22Rv1 (cell line): Measurements from ENCODE around the gene WNK2.

Experiments used
- H3K27ac ChIP-seq: fragments of 450-650 bp; 2 replicates; pipeline ENCODE4 v1.5.1; 2017
- CTCF ChIP-seq: fragments of 450-650 bp; IDR thresholded peaks from 2 replicates; pipeline ENCODE4 v1.5.1; 2017; ENCODE audit warnings: mild to moderate bottlenecking
- ZFX ChIP-seq: fragments of 450-650 bp; IDR thresholded peaks from 2 replicates; pipeline ENCODE4 v1.6.1; 2017; ENCODE audit warnings: antibody characterized with exemption, borderline replicate concordance

The WNK2 gene

DNA sequence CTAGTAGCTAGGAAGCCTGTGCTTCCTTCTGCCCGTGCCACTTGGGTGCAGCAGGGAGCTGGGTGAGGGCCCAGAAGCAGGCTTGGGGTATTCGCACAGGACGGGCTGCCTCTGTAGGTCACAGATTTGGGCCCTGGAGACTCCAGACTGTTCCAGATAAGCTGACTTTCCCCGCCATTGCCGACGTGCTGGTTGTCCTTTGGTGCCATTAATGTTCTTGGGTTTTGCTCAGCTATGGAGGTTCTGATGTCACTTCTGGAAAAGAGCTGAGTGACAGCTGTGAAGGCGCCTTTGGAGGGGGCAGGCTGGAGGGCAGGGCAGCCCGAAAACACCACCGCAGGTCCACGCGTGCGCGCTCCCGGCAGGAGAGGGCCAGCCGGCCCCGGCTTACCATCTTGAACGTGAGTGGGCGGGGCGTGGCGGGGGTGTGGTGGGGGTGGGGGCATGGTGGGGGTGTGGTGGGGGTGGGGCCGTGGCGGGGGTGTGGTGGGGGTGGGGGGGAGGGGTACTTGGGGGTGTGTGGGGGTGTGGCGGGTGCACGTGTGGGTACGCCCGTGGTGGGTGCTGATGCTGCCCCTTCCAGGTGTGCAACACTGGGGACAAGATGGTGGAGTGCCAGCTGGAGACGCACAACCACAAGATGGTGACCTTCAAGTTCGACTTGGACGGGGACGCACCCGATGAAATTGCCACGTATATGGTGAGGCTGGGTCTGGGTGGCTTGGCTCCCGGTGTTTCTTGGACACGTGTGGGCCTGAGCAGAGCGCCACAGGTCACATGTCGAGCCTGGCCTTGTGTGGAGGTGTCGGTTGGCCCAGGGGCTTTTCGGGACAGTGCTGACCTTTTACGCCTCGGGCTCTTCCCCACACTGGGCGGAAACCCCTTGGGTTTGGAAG, 79.6 kb downstream of the WNK2 start:
- no peak overlapping the region for H3K27ac ChIP-seq

DNA sequence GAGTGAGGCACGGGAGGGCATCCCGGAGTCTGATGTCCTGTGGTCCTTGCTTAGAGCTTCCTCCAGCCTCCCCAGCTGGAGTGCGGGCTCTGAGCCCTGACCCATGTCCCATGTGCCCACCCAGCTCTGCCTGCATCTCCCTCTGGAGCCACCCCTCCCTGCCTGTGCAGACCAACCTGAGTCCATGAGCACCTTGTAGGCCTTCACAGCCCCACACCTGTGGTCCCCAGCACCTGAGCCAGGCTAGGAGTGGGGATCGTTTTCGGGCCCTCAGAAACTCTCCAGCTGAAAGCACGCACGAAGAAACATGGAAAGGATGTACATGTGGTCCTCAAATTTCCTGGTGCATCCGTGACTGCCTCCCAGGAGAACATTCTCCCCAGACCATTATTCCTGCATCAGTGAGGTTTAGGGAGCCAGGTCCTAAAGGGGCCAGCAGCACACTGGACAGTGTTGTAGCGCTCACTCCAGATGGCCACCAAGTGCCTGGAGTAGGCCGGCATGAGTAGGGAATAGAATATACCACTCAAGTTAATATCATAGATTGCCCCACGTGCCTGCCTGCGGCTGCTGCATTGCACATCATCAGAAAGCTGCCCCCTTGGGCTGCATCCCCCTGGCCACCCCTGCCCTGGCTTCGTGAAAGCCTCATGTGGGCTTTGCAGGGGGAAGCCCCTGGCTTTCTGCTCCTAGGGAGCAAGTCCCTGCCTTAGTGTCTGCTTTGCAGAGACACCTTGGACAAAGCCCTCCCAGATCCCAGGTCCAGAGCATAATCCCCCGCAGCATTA, 80.6 kb downstream of the WNK2 start:
- TF ChIP-seq CTCF (no peak), ZFX (no peak)
- H3K27ac ChIP-seq = no peak overlapping the region

More for the DNA sequence above, 79.6 kb downstream of the WNK2 start:
- TF ChIP-seq CTCF (no peak), ZFX (no peak)

DNA sequence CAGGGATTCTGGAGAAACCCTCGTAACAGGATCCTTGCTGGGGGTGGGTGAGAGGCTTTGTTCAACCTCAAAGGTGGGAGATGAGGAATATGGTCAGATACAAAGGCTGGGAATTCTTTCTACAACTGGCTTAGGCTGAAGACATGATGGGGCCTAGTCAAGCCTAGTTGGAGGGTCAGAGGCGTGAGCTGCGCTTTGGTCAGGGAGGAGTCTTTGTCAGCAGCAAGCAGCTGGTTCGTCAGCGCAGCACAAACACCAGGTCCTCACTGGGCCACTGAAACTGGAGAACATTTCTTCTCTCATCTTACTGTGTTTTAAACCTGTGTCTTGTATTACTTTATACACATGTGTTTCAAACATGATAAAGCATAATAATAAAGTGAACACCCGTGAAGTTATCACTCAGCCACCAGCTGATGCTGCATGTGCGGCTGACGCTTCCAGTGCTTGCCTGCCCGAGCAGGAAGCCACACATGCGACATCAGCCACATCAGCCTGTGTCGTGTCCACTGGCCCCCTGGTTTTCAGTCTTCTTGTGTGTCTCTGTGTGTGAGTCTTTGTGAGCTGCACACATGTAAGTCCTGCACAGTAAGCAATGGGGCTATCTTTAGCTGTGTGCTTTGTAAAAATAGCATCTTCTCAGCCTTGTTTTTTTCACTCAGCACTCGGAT, 81.5 kb downstream of the WNK2 start:
- TF ChIP-seq ZFX = no peak
- TF ChIP-seq CTCF = no peak
- no peak overlapping the region for H3K27ac ChIP-seq

DNA sequence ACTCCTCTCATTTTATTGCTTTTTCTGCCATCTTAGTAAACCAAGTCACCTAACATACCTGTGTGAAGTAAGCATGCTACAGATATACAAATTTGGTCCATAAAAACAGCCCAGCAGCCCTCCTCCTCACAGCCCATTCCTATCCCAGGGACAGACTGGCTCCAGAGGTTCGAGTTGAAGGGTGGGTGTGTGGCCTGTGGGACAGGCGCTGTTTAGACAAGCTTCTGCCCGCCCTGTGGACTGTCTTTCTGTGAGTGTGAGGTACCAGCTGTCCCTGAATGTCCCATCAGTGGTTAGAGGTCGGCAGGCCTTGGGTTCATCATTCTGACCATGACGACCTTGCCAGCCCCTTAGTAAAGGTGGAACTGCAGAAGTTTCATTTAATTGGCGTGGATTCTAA, 82.0 kb downstream of the WNK2 start:
- TF ChIP-seq ZFX (no peak), CTCF (no peak)
- H3K27ac ChIP-seq = no peak overlapping the region

- H3K27ac ChIP-seq = no peak overlapping the region
- TF ChIP-seq CTCF (no peak), ZFX (no peak)
These were observed 82.6 kb downstream of the WNK2 start for GRCh38 chr9:93266521-93267001.

GRCh38 chr9:93267091-93267541, 83.2 kb downstream of the WNK2 start:
- TF ChIP-seq ZFX (no peak), CTCF (no peak)
- H3K27ac ChIP-seq = no peak overlapping the region
